ENCODE measurements around the gene HIVEP3. TPM values are rescaled to one million over a fixed set of nuclear protein-coding genes. Genes with fewer than 3 reads are reported as not detected.

The HIVEP3 gene
- total and polyA plus RNA-seq, 4 experiments from 2014 or later, result 8.2 to 12.8 (median 10.8) TPM

DNA sequence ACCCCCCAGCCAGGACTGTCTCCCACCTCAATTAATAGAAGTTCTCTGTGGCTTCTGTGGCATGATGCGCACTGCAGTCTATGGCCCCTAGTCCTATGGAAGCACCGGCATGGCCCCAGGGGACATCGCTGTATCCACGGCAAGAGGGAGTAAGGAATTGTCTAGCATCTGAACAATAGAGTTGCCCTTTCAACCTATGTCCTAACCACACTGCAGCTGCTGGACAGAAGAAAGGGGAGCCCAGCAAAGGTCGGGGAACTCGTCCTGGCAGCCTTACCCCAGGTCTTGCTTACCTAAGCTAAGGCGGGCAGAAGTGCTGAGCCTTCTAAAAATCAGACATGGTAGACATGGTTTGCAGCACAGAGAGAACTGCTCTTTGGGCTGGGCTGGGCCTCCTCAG is 330.9 kb downstream of the HIVEP3 start:
- H3K36me3 ChIP-seq (ENCODE audit: insufficient read depth, low read length), result no peaks in the 10 kb centered on the region
- H3K4me1 ChIP-seq (ENCODE audit: insufficient read depth, low read length), result no peaks in the 10 kb centered on the region
- H3K27ac ChIP-seq (ENCODE audit: low read depth, low read length), result no peak overlapping the region
- Mint-ChIP-seq H3K4me1 (peaks cover 0 to 1% (median under 1%) of the 10 kb centered on the region in 4 donors), H3K27ac (peak overlapping the region in 1 of 7 donors; percentile 32), H3K9me3 (peaks cover 0 to 4% (median 0%) of the 10 kb centered on the region in 8 donors), H3K4me3 (no peak overlapping the region), H3K36me3 (peaks cover 4 to 26% of the 10 kb centered on the region in 2 donors), H3K27me3 (no peaks in the 10 kb centered on the region)
- no peak for DNase-seq
- ChIA-PET POLR2A (ENCODE audit: partially characterized antibody) (no interaction called here), CTCF (ENCODE audit: partially characterized antibody) (interaction anchor here (1.1 kb wide), 1 partner anchor 14 kb away, joined by 3 read pairs; no protein-coding TSS in a partner anchor)
- H3K4me3 ChIP-seq (ENCODE audit: low read length in 2 of 2), result no peak overlapping the region
- H3K9me3 ChIP-seq (ENCODE audit: control insufficient read depth in 1 of 2, low read length in 2 of 2), result no peaks in the 10 kb centered on the region
- no peaks in the 10 kb centered on the region for H3K27me3 ChIP-seq (ENCODE audit: insufficient read depth, low read length)
- intact Hi-C loops (cut with micrococcal nuclease), result no loop called here

- no peaks in the 10 kb centered on the region for H3K36me3 ChIP-seq (ENCODE audit: insufficient read depth, low read length)
- no peaks in the 10 kb centered on the region for H3K4me1 ChIP-seq (ENCODE audit: insufficient read depth, low read length)
- H3K4me3 ChIP-seq (ENCODE audit: low read length in 2 of 2), result no peak overlapping the region
- H3K9me3 ChIP-seq (ENCODE audit: control insufficient read depth in 1 of 2, low read length in 2 of 2), result no peaks in the 10 kb centered on the region
- peaks cover 0 to 4% (median 0%) of the 10 kb centered on the region in 8 donors for H3K9me3 Mint-ChIP-seq
- ChIA-PET POLR2A (ENCODE audit: partially characterized antibody) (no interaction called here), CTCF (ENCODE audit: partially characterized antibody) (no interaction called here)
- peaks cover 0 to 4% (median under 1%) of the 10 kb centered on the region in 4 donors for H3K4me1 Mint-ChIP-seq
- no peak for DNase-seq
- H3K27ac Mint-ChIP-seq, result peak overlapping the region in 1 of 7 donors; percentile 8
- H3K27ac ChIP-seq (ENCODE audit: low read depth, low read length), result no peak overlapping the region
- H3K4me3 Mint-ChIP-seq, result no peak overlapping the region
- H3K27me3 ChIP-seq (ENCODE audit: insufficient read depth, low read length), result no peaks in the 10 kb centered on the region
- H3K36me3 Mint-ChIP-seq, result peaks cover 6 to 24% of the 10 kb centered on the region in 2 donors
- intact Hi-C loops (cut with micrococcal nuclease), result no loop called here
- no peaks in the 10 kb centered on the region for H3K27me3 Mint-ChIP-seq
Measured at GRCh38 chr1:41586230-41586629, 332.5 kb downstream of the HIVEP3 start.

- Mint-ChIP-seq H3K4me1 (peaks cover 3 to 7% (median 5%) of the 10 kb centered on the region in 4 donors), H3K4me3 (no peak overlapping the region), H3K36me3 (peaks cover 11 to 24% of the 10 kb centered on the region in 2 donors), H3K27me3 (no peaks in the 10 kb centered on the region), H3K9me3 (peaks cover 0 to 4% (median 0%) of the 10 kb centered on the region in 8 donors), H3K27ac (peak overlapping the region in 1 of 7 donors; percentile 13)
- H3K9me3 ChIP-seq (ENCODE audit: control insufficient read depth in 1 of 2, low read length in 2 of 2), result no peaks in the 10 kb centered on the region
- intact Hi-C loops (cut with micrococcal nuclease), result no loop called here
- ChIA-PET POLR2A (ENCODE audit: partially characterized antibody) (no interaction called here), CTCF (ENCODE audit: partially characterized antibody) (interaction anchor here (1.0 kb wide), 1 partner anchor 9 kb away, joined by 5 read pairs; no protein-coding TSS in a partner anchor)
- H3K27me3 ChIP-seq (ENCODE audit: insufficient read depth, low read length), result no peaks in the 10 kb centered on the region
- H3K4me1 ChIP-seq (ENCODE audit: insufficient read depth, low read length), result no peaks in the 10 kb centered on the region
- no peak for DNase-seq
- no peak overlapping the region for H3K27ac ChIP-seq (ENCODE audit: low read depth, low read length)
- no peak overlapping the region for H3K4me3 ChIP-seq (ENCODE audit: low read length in 2 of 2)
- no peaks in the 10 kb centered on the region for H3K36me3 ChIP-seq (ENCODE audit: insufficient read depth, low read length)
Measured at GRCh38 chr1:41583658-41584547, 334.8 kb downstream of the HIVEP3 start.

GRCh38 chr1:41582851-41583657 is 335.7 kb downstream of the HIVEP3 start:
- Histone ChIP-seq H3K27ac (ENCODE audit: low read depth, low read length) (no peak overlapping the region), H3K4me1 (ENCODE audit: insufficient read depth, low read length) (no peaks in the 10 kb centered on the region), H3K36me3 (ENCODE audit: insufficient read depth, low read length) (no peaks in the 10 kb centered on the region), H3K27me3 (ENCODE audit: insufficient read depth, low read length) (no peaks in the 10 kb centered on the region), H3K9me3 (ENCODE audit: control insufficient read depth in 1 of 2, low read length in 2 of 2) (no peaks in the 10 kb centered on the region), H3K4me3 (ENCODE audit: low read length in 2 of 2) (no peak overlapping the region)
- Mint-ChIP-seq H3K27ac (peak overlapping the region in 2 of 7 donors; percentile 23 to 30), H3K9me3 (peaks cover 0 to 4% (median 0%) of the 10 kb centered on the region in 8 donors), H3K4me3 (no peak overlapping the region), H3K36me3 (peaks cover 11 to 25% of the 10 kb centered on the region in 2 donors), H3K27me3 (no peaks in the 10 kb centered on the region), H3K4me1 (peaks cover 3 to 7% (median 6%) of the 10 kb centered on the region in 4 donors)
- intact Hi-C loops (cut with micrococcal nuclease), result no loop called here
- ChIA-PET POLR2A (ENCODE audit: partially characterized antibody) (no interaction called here), CTCF (ENCODE audit: partially characterized antibody) (interaction anchor here (1.2 kb wide), 1 partner anchor 9 kb away, joined by 4 read pairs; no protein-coding TSS in a partner anchor)
- DNase-seq, result no peak

- peaks cover 3 to 7% (median 6%) of the 10 kb centered on the region in 4 donors for H3K4me1 Mint-ChIP-seq
- Histone ChIP-seq H3K27ac (ENCODE audit: low read depth, low read length) (no peak overlapping the region), H3K9me3 (ENCODE audit: control insufficient read depth in 1 of 2, low read length in 2 of 2) (no peaks in the 10 kb centered on the region), H3K27me3 (ENCODE audit: insufficient read depth, low read length) (no peaks in the 10 kb centered on the region), H3K36me3 (ENCODE audit: insufficient read depth, low read length) (no peaks in the 10 kb centered on the region), H3K4me3 (ENCODE audit: low read length in 2 of 2) (no peak overlapping the region), H3K4me1 (ENCODE audit: insufficient read depth, low read length) (no peaks in the 10 kb centered on the region)
- no peaks in the 10 kb centered on the region for H3K27me3 Mint-ChIP-seq
- DNase-seq, result no peak
- H3K9me3 Mint-ChIP-seq, result peaks cover 0 to 4% (median 0%) of the 10 kb centered on the region in 8 donors
- peak overlapping the region in 1 of 7 donors; percentile 30 for H3K27ac Mint-ChIP-seq
- CTCF ChIA-PET (ENCODE audit: partially characterized antibody), result interaction anchor here (1.2 kb wide), 1 partner anchor 8 kb away, joined by 4 read pairs; no protein-coding TSS in a partner anchor
- POLR2A ChIA-PET (ENCODE audit: partially characterized antibody), result no interaction called here
- intact Hi-C loops (cut with micrococcal nuclease), result no loop called here
- H3K36me3 Mint-ChIP-seq, result peaks cover 11 to 20% of the 10 kb centered on the region in 2 donors
- H3K4me3 Mint-ChIP-seq, result no peak overlapping the region
Measured at GRCh38 chr1:41582351-41582750, 336.4 kb downstream of the HIVEP3 start.

DNA sequence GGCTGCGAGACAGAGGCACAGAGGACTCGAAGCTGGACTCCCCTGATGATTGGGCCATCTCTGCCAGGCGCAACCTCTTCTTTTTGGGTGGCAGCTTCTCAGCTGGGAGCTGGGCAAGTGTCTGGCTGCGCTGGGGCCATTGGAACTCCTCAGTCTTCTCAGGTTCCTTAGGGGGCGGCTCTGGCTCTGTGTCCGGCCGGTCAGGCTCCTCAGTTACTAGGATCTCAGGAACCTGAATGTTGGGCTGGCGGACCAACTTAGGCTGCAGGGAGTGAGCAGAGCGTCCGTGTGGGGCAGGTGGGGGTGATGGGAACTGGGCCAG is 336.8 kb downstream of the HIVEP3 start:
- ChIA-PET POLR2A (ENCODE audit: partially characterized antibody) (no interaction called here), CTCF (ENCODE audit: partially characterized antibody) (no interaction called here)
- no peak for DNase-seq
- Mint-ChIP-seq H3K4me1 (peaks cover 3 to 7% (median 6%) of the 10 kb centered on the region in 4 donors), H3K27ac (no peak overlapping the region), H3K9me3 (peaks cover 0 to under 1% (median 0%) of the 10 kb centered on the region in 8 donors), H3K4me3 (no peak overlapping the region), H3K27me3 (no peaks in the 10 kb centered on the region), H3K36me3 (peaks cover 11 to 16% of the 10 kb centered on the region in 2 donors)
- Histone ChIP-seq H3K27ac (ENCODE audit: low read depth, low read length) (no peak overlapping the region), H3K9me3 (ENCODE audit: control insufficient read depth in 1 of 2, low read length in 2 of 2) (no peaks in the 10 kb centered on the region), H3K4me3 (ENCODE audit: low read length in 2 of 2) (no peak overlapping the region), H3K27me3 (ENCODE audit: insufficient read depth, low read length) (no peaks in the 10 kb centered on the region), H3K36me3 (ENCODE audit: insufficient read depth, low read length) (no peaks in the 10 kb centered on the region), H3K4me1 (ENCODE audit: insufficient read depth, low read length) (no peaks in the 10 kb centered on the region)
- intact Hi-C loops (cut with micrococcal nuclease), result no loop called here
